ENCODE results near the gene PLK4.

The PLK4 gene

DNA sequence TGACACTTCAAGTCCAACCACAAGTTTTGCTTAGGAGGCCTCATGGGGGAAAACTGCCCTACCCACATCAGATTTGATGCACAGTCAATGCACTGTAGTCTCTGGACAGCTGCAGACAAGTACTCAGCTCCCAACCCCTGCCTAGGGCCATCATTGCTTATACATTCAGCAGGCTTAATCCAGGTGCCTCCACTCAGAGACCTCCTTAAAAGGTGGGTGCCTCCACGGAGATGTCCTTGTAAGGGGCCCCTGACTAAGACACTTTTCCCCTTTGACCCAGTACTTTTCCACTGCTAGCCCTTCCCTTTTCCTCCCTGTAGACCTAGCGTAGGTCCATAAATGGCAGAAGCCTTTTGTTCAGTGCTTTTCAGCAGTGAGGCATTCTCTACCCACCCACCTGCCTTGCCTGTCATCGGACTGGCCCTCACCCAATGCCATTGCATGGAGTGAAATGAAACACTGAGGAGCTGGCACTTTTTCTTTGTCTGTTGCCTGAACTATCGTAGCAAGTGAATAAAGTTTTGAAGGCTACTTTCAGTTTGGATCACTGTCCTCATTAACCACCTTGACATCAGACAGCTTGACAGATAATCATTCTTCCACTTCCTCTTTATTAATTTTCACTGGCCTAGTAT is 23.8 kb upstream of the PLK4 start:
- Histone ChIP-seq H3K27ac (no peak overlapping the region), H3K4me1 (no peaks in the 10 kb centered on the region), H3K9ac (no peak overlapping the region), H3K4me2 (ENCODE audit: low read length) (no peak overlapping the region), H3K27me3 (ENCODE audit: control insufficient read depth, insufficient read depth, low read length) (no peaks in the 10 kb centered on the region), H3K36me3 (ENCODE audit: control insufficient read depth, insufficient read depth, low read length) (no peaks in the 10 kb centered on the region), H2AFZ (no peak overlapping the region), H3K4me3 (ENCODE audit: low read depth, low read length) (no peak overlapping the region), H3K9me3 (ENCODE audit: control insufficient read depth, low read length) (no peaks in the 10 kb centered on the region), H3K79me2 (no peaks in the 10 kb centered on the region)
- TF ChIP-seq, protein P1, sequence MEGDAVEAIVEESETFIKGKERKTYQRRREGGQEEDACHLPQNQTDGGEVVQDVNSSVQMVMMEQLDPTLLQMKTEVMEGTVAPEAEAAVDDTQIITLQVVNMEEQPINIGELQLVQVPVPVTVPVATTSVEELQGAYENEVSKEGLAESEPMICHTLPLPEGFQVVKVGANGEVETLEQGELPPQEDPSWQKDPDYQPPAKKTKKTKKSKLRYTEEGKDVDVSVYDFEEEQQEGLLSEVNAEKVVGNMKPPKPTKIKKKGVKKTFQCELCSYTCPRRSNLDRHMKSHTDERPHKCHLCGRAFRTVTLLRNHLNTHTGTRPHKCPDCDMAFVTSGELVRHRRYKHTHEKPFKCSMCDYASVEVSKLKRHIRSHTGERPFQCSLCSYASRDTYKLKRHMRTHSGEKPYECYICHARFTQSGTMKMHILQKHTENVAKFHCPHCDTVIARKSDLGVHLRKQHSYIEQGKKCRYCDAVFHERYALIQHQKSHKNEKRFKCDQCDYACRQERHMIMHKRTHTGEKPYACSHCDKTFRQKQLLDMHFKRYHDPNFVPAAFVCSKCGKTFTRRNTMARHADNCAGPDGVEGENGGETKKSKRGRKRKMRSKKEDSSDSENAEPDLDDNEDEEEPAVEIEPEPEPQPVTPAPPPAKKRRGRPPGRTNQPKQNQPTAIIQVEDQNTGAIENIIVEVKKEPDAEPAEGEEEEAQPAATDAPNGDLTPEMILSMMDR (IDR thresholded peaks at IDR 0.05) = no peak

DNA sequence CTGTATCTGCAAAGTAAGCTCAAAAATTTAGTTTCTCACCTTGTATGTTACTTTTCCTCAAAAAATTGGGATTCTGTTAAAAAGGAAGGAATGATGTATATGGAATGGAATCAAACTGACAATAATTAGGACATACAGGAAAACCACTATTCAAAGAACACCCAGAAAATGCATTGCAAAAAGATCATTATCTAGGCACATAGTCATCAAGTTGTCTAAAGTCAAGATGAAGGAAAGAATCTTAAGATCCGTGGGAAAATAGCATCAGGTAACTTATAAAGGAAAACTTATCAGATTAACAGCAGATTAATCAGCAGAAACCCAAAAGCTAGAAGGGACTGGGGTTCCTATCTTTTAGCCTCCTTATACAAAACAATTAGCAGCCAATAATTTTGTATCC is 23.1 kb upstream of the PLK4 start:
- no peak overlapping the region for H3K4me3 ChIP-seq (ENCODE audit: low read depth, low read length)
- H3K4me2 ChIP-seq (ENCODE audit: low read length) = no peak overlapping the region
- no peaks in the 10 kb centered on the region for H3K79me2 ChIP-seq
- no peaks in the 10 kb centered on the region for H3K4me1 ChIP-seq
- H3K27me3 ChIP-seq (ENCODE audit: control insufficient read depth, insufficient read depth, low read length) = no peaks in the 10 kb centered on the region
- H3K9me3 ChIP-seq (ENCODE audit: control insufficient read depth, low read length) = no peaks in the 10 kb centered on the region
- H3K36me3 ChIP-seq (ENCODE audit: control insufficient read depth, insufficient read depth, low read length) = no peaks in the 10 kb centered on the region
- no peak overlapping the region for H3K9ac ChIP-seq
- TF ChIP-seq, protein P1 (IDR thresholded peaks at IDR 0.05) = no peak
- no peak overlapping the region for H3K27ac ChIP-seq
- H2AFZ ChIP-seq = no peak overlapping the region

GRCh38 chr4:127868196-127868595 is 12.5 kb upstream of the PLK4 start:
- H3K79me2 ChIP-seq = no peaks in the 10 kb centered on the region
- no peak overlapping the region for H3K27ac ChIP-seq
- no peak overlapping the region for H3K9ac ChIP-seq
- TF ChIP-seq, protein P1 (IDR thresholded peaks at IDR 0.05) = no peak
- no peak overlapping the region for H3K4me2 ChIP-seq (ENCODE audit: low read length)
- H2AFZ ChIP-seq = no peak overlapping the region
- H3K4me3 ChIP-seq (ENCODE audit: low read depth, low read length) = no peak overlapping the region
- no peaks in the 10 kb centered on the region for H3K9me3 ChIP-seq (ENCODE audit: control insufficient read depth, low read length)
- H3K4me1 ChIP-seq = no peaks in the 10 kb centered on the region
- no peaks in the 10 kb centered on the region for H3K36me3 ChIP-seq (ENCODE audit: control insufficient read depth, insufficient read depth, low read length)
- no peaks in the 10 kb centered on the region for H3K27me3 ChIP-seq (ENCODE audit: control insufficient read depth, insufficient read depth, low read length)

GRCh38 chr4:127870281-127870680 is 10.4 kb upstream of the PLK4 start:
- H3K9ac ChIP-seq = no peak overlapping the region
- no peaks in the 10 kb centered on the region for H3K9me3 ChIP-seq (ENCODE audit: control insufficient read depth, low read length)
- no peaks in the 10 kb centered on the region for H3K36me3 ChIP-seq (ENCODE audit: control insufficient read depth, insufficient read depth, low read length)
- no peaks in the 10 kb centered on the region for H3K4me1 ChIP-seq
- H3K27ac ChIP-seq = no peak overlapping the region
- no peak overlapping the region for H3K4me2 ChIP-seq (ENCODE audit: low read length)
- H3K79me2 ChIP-seq = no peaks in the 10 kb centered on the region
- no peak overlapping the region for H2AFZ ChIP-seq
- no peak overlapping the region for H3K4me3 ChIP-seq (ENCODE audit: low read depth, low read length)
- H3K27me3 ChIP-seq (ENCODE audit: control insufficient read depth, insufficient read depth, low read length) = no peaks in the 10 kb centered on the region
- TF ChIP-seq, protein P1 (IDR thresholded peaks at IDR 0.05) = no peak

GRCh38 chr4:127870688-127871087 is 10.0 kb upstream of the PLK4 start:
- Histone ChIP-seq H3K4me1 (no peaks in the 10 kb centered on the region), H3K36me3 (ENCODE audit: control insufficient read depth, insufficient read depth, low read length) (no peaks in the 10 kb centered on the region), H3K27ac (no peak overlapping the region), H3K4me3 (ENCODE audit: low read depth, low read length) (no peak overlapping the region), H3K9ac (no peak overlapping the region), H3K27me3 (ENCODE audit: control insufficient read depth, insufficient read depth, low read length) (no peaks in the 10 kb centered on the region), H3K4me2 (ENCODE audit: low read length) (no peak overlapping the region), H3K9me3 (ENCODE audit: control insufficient read depth, low read length) (no peaks in the 10 kb centered on the region), H3K79me2 (no peaks in the 10 kb centered on the region), H2AFZ (no peak overlapping the region)
- TF ChIP-seq, protein P1 (IDR thresholded peaks at IDR 0.05) = no peak

Measured in parathyroid adenoma (tissue), 2 donors.